Sigmoid colon (tissue), 7 donors: ENCODE results near the gene ADRA1B. TPM values are rescaled to one million over a fixed set of nuclear protein-coding genes. Genes with fewer than 3 reads are reported as not detected.

ENCODE experiments used
- DNase-seq: peaks from one replicate; pipeline ENCODE4 v3.0.0-alpha.2; 2019
- H3K27ac ChIP-seq, 4 donors: fragments of 200-600 bp; sonication (generic); one replicate each; pipeline ENCODE4 v1.5.1; 2016 to 2019; ENCODE audit warnings: mild to moderate bottlenecking in 1 of 4
- H3K27me3 ChIP-seq, 3 donors: fragments of 200-600 bp; sonication (generic); one replicate each; pipeline ENCODE4 v1.5.1; 2019; ENCODE audit warnings: mild to moderate bottlenecking in 1 of 3
- H3K36me3 ChIP-seq, 4 donors: fragments of 200-600 bp; sonication (generic); one replicate each; pipeline ENCODE4 v1.5.1; 2016 to 2019
- H3K4me1 ChIP-seq, 4 donors: fragments of 200-600 bp; sonication (generic); one replicate each; pipeline ENCODE4 v1.5.1; 2017 to 2019
- H3K4me3 ChIP-seq, 4 donors: fragments of 200-600 bp; sonication (generic); one replicate each; pipeline ENCODE4 v1.5.1; 2017 to 2019; ENCODE audit warnings: mild to moderate bottlenecking in 2 of 4, moderate library complexity in 1 of 4
- H3K9me3 ChIP-seq, 4 donors: fragments of 200-600 bp in 3 of 4; sonication (generic) in 3 of 4; one replicate each; pipeline versions ENCODE4 v1.5.1 to v1.6.1; 2013 to 2019
- EP300 ChIP-seq, 4 donors: sonication (generic); formaldehyde crosslinking; IDR thresholded peaks; one replicate each; pipeline ENCODE4 v1.6.1; 2017; ENCODE audit warnings: antibody characterized with exemption in 4 of 4
- POLR2A ChIP-seq, 2 donors: fragments of 450-650 bp; IDR thresholded peaks; one replicate each; pipeline ENCODE4 v1.6.1; 2016; ENCODE audit warnings: antibody characterized with exemption in 2 of 2, mild to moderate bottlenecking in 2 of 2, moderate library complexity in 2 of 2
- POLR2AphosphoS5 ChIP-seq, 4 donors: sonication (generic); formaldehyde crosslinking; IDR thresholded peaks; one replicate each; pipeline ENCODE4 v1.6.1; 2017; ENCODE audit warnings: antibody characterized with exemption in 4 of 4
- WGBS, 2 donors: extraction: QIAGEN DNeasy Blood & Tissue Kit; methylation state at CpG; one replicate each; pipeline ENCODE4 v1.1.7; 2013; 5-methylcytosine and 5-hydroxymethylcytosine counted together
- intact Hi-C: fragments of 100-400 bp; cut with DNase I; formaldehyde crosslinking; loops from one replicate; pipeline ENCODE4 v1.15.1; 2023
- polyA plus RNA-seq, 3 donors: library from polyadenylated mRNA; stranded (reverse); fragments of 200-250 nt; gene quantifications; one replicate each; pipeline ENCODE4 v1.2.3, GENCODE V29; 2013
- total RNA-seq, 4 donors: library from RNA; depleted of rRNA; stranded (reverse); fragments of >200 nt; gene quantifications; one replicate each; pipeline ENCODE4 v1.1.0, GENCODE V29; 2016
- TF ChIP-seq, protein P1 (sequence below), 4 experiments: fragments of 450-650 bp in 3 of 4; fragments of 200-600 bp in 1 of 4; IDR thresholded peaks; one replicate each; pipeline ENCODE4 v1.5.1; 2016 to 2019; ENCODE audit warnings: antibody characterized with exemption in 4 of 4, mild to moderate bottlenecking in 3 of 4, moderate library complexity in 2 of 4
- donor health status: healthy with polysubstance abuse.
- donor health status: Bipolar disorder and iron deficiency.
- donor health status: healthy.

Gene ADRA1B
- total and polyA plus RNA-seq, 7 donors: 0.36 to 1.8 (median 0.61) TPM; not detected in 1

DNA sequence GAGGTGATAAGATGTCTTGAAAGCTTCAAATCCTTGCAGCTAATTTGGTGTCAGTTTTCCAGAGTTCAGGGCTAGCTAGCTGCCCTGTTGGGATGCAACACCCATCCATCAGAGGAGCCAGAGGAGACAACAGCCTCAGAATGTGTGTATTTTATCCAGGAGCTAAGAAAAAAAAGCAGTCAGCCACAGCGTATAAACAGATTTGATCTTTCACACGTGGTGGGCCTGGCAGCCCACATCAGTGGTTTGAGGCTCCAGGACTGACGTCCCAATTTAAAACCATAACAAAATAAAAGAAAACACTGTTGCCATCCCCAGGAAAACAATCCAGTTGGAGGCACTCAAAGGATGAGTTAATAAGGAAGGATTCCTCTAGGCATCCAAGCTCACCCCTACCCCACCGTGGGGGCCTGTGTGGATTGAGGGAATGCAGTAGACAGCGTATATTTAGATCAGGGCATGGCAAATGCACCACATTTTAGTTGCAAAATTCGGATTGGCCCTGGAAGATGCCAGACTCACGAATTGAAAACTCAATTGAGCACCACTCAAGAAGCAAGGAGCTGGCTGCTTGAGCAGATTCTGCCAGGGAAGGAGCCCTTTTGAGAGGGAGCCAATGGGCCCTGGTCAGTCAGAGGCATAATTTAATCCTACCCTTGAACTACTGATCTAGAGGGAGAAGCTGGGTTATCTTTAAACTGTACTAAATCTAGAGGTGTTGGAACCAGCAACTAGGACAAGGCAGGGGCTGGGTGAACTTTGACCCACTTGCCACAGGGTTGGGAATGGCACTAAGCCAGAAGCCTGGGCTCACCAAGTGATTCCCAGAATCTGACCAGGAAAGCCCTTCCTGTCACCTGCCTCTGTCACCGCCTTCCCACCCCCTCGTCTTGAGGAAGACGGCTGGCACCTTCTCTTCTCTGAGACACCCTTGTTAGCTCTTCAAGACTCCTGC, 17.5 kb downstream of the ADRA1B start:
- H3K36me3 ChIP-seq: no peaks in the 10 kb centered on the region
- H3K4me3 ChIP-seq: no peak overlapping the region
- TF ChIP-seq EP300 (IDR thresholded peaks at IDR 0.05): no peak
- TF ChIP-seq POLR2AphosphoS5 (IDR thresholded peaks at IDR 0.05): no peak
- TF ChIP-seq, protein P1, sequence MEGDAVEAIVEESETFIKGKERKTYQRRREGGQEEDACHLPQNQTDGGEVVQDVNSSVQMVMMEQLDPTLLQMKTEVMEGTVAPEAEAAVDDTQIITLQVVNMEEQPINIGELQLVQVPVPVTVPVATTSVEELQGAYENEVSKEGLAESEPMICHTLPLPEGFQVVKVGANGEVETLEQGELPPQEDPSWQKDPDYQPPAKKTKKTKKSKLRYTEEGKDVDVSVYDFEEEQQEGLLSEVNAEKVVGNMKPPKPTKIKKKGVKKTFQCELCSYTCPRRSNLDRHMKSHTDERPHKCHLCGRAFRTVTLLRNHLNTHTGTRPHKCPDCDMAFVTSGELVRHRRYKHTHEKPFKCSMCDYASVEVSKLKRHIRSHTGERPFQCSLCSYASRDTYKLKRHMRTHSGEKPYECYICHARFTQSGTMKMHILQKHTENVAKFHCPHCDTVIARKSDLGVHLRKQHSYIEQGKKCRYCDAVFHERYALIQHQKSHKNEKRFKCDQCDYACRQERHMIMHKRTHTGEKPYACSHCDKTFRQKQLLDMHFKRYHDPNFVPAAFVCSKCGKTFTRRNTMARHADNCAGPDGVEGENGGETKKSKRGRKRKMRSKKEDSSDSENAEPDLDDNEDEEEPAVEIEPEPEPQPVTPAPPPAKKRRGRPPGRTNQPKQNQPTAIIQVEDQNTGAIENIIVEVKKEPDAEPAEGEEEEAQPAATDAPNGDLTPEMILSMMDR (IDR thresholded peaks at IDR 0.05): no peak
- 60 to 66% methylated on average over 10 of the region's 10 CpGs for WGBS, 2 donors
- intact Hi-C loops: no loop called here
- H3K27ac ChIP-seq: no peak overlapping the region
- no peak for DNase-seq
- H3K9me3 ChIP-seq: no peaks in the 10 kb centered on the region
- H3K27me3 ChIP-seq: no peaks in the 10 kb centered on the region
- no peaks in the 10 kb centered on the region for H3K4me1 ChIP-seq

DNA sequence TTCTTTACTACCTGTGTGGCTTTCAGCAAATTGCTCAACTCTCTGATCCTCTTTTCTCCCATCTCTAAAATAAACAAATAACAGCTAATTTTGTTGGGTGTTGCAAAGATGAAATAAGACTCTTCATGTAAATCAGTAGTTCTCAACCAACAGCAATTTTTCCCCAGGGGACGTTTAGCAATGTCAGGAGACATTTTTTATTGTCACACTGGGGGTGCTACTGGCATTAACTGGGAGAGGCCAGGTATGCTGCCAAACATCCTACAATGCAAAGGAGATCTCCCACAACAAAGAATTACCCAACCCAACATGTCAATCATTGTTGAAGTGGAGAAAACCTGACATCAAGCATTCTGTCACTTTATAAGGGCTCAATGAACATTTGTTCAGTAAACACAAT, 19.7 kb downstream of the ADRA1B start:
- no peaks in the 10 kb centered on the region for H3K4me1 ChIP-seq
- H3K27me3 ChIP-seq: no peaks in the 10 kb centered on the region
- TF ChIP-seq, protein P1 (IDR thresholded peaks at IDR 0.05): no peak
- no peak for TF ChIP-seq POLR2A (IDR thresholded peaks at IDR 0.05)
- no peak overlapping the region for H3K4me3 ChIP-seq
- no peak overlapping the region for H3K27ac ChIP-seq
- no peaks in the 10 kb centered on the region for H3K36me3 ChIP-seq
- H3K9me3 ChIP-seq: no peaks in the 10 kb centered on the region
- WGBS, 2 donors: 49 to 66% methylated on average over 1 of the region's 1 CpG
- intact Hi-C loops: no loop called here
- DNase-seq: no peak

DNA sequence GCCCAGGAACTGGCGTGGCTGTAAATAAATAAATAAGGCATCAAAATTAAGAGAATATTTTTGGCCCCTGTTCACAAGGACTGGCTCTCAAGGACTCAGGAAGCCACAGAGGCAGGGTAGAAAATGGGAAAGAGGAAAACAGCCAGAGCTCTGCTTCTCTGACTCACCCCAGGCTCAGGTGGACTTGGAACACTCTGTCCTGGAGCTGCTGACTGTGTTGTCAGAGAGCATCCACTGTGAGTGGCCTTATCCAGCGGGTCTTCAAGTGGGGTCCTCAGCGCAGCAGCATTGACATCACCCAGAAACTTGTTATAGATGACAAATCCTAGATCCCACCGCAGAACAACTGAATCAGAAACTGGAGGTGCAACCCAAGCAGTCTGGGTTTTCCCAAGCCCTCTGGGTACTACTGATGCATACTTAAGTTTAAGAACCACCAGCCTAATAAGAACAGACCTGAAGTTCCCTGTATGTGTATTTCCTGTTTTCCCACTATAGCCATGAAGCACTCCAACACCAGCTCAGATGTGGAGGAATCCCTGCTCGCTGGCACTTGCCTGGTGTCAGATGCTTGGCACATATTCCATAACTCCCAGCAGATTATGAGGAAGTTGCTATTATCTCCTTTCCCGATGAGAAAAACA, 20.5 kb downstream of the ADRA1B start:
- Histone ChIP-seq H3K9me3 (no peaks in the 10 kb centered on the region), H3K4me3 (no peak overlapping the region), H3K4me1 (no peaks in the 10 kb centered on the region), H3K27ac (no peak overlapping the region), H3K27me3 (no peaks in the 10 kb centered on the region), H3K36me3 (no peaks in the 10 kb centered on the region)
- intact Hi-C loops: no loop called here
- no peak for DNase-seq
- 75 to 81% methylated on average over 6 of the region's 6 CpGs for WGBS, 2 donors
- no peak for TF ChIP-seq POLR2AphosphoS5 (IDR thresholded peaks at IDR 0.05)
- no peak for TF ChIP-seq POLR2A (IDR thresholded peaks at IDR 0.05)
- TF ChIP-seq EP300 (IDR thresholded peaks at IDR 0.05): no peak
- TF ChIP-seq, protein P1 (IDR thresholded peaks at IDR 0.05): no peak

DNA sequence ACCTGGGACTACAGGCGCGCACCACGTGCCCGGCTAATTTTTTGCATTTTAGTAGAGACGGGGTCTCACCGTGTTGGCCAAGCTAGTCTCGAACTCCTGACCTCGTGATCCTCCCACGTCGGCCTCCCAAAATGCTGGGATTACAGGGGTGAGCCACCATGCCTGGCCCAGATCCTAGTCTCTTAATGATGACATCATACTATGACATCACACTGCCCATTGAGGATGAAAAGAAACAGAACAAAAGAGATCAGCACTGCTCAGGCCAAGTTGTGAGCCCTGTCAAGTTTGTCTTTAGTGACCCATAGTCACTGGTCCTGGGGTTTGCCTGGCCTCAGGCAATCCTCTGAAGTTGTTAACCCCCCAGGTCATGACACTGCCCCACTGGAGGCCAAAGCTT, 21.3 kb downstream of the ADRA1B start:
- Histone ChIP-seq H3K9me3 (no peaks in the 10 kb centered on the region), H3K4me1 (no peaks in the 10 kb centered on the region), H3K27ac (no peak overlapping the region), H3K36me3 (no peaks in the 10 kb centered on the region), H3K4me3 (no peak overlapping the region), H3K27me3 (no peaks in the 10 kb centered on the region)
- intact Hi-C loops: no loop called here
- TF ChIP-seq POLR2A (IDR thresholded peaks at IDR 0.05): no peak
- TF ChIP-seq POLR2AphosphoS5 (IDR thresholded peaks at IDR 0.05): no peak
- TF ChIP-seq EP300 (IDR thresholded peaks at IDR 0.05): no peak
- TF ChIP-seq, protein P1 (IDR thresholded peaks at IDR 0.05): no peak
- no peak for DNase-seq
- 96 to 97% methylated on average over 10 of the region's 10 CpGs for WGBS, 2 donors
